Thoracic aorta (tissue), 2 donors: ENCODE results near the gene ATP6V0E1. TPM values are rescaled to one million over a fixed set of nuclear protein-coding genes. Genes with fewer than 3 reads are reported as not detected.

ENCODE experiments used
- ATAC-seq: fragments of 150-250 bp; one replicate; pipeline ENCODE4 v1.8.0; 2017; ENCODE audit warnings: low read depth; ENCODE audit not compliant: insufficient number of reproducible peaks, low FRiP score
- DNase-seq: peaks from one replicate; pipeline ENCODE4 v3.0.0-alpha.2; 2020; ENCODE audit warnings: low spot score
- H3K27ac ChIP-seq, 2 donors: fragments of 200-600 bp; sonication (generic); 1 replicate in 1 of 2; 2 replicates in 1 of 2; pipeline ENCODE4 v1.5.1; 2016; ENCODE audit warnings: mild to moderate bottlenecking in 2 of 2, moderate library complexity in 2 of 2
- H3K27me3 ChIP-seq: fragments of 200-600 bp; sonication (generic); replicated peaks from 2 replicates; pipeline ENCODE4 v1.6.0; 2016; ENCODE audit warnings: mild to moderate bottlenecking; ENCODE audit not compliant: insufficient read depth
- H3K36me3 ChIP-seq: fragments of 200-600 bp; sonication (generic); one replicate; pipeline ENCODE4 v1.5.1; 2016
- H3K4me1 ChIP-seq, 2 donors: fragments of 200-600 bp; sonication (generic); 1 replicate in 1 of 2; 2 replicates in 1 of 2; pipeline versions ENCODE4 v1.5.1 to v1.6.0; 2016; ENCODE audit warnings: low read depth in 2 of 2, mild to moderate bottlenecking in 1 of 2; ENCODE audit not compliant: control insufficient read depth in 1 of 2
- H3K4me3 ChIP-seq: fragments of 200-600 bp; sonication (generic); 2 replicates; pipeline ENCODE4 v1.5.1; 2016; ENCODE audit warnings: mild to moderate bottlenecking
- H3K9me3 ChIP-seq: fragments of 200-600 bp; sonication (generic); 2 replicates; pipeline ENCODE4 v1.5.1; 2016
- total RNA-seq, 2 donors: library from RNA; depleted of rRNA; stranded (reverse); fragments of >200 nt; gene quantifications; one replicate each; pipeline versions ENCODE4 v1.1.0 to v1.2.3, GENCODE V29; 2016
- TF ChIP-seq, protein P1 (sequence below): fragments of 200-600 bp; sonication (generic); IDR thresholded peaks from one replicate; pipeline ENCODE4 v1.5.1; 2019; ENCODE audit warnings: antibody characterized with exemption

Gene ATP6V0E1
- total RNA-seq, 2 donors from 2014 or later = 117 to 123 TPM

DNA sequence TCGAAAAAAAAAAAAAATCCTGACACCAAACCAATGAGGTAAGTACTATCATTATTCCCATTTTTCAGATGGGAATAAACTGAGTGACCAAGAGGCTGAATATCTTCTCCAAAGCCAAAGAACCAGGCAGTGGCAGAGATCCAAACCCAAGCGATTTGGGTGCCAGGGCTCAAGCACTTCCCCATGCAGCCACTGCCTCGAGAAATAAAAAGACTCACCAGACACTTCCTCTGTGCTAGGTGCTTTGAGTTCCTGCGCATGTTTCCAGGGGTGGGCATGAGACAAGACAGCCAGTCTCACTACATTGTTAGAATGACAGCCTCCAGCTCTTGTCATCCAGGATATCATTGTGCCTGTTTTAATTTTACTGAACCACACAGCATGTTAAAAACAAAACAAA lies 26.6 kb upstream of the ATP6V0E1 start:
- H3K27me3 ChIP-seq = no peaks in the 10 kb centered on the region
- peaks cover 2% of the 10 kb centered on the region for H3K36me3 ChIP-seq
- ATAC-seq = no peak
- no peaks in the 10 kb centered on the region for H3K9me3 ChIP-seq
- TF ChIP-seq, protein P1, sequence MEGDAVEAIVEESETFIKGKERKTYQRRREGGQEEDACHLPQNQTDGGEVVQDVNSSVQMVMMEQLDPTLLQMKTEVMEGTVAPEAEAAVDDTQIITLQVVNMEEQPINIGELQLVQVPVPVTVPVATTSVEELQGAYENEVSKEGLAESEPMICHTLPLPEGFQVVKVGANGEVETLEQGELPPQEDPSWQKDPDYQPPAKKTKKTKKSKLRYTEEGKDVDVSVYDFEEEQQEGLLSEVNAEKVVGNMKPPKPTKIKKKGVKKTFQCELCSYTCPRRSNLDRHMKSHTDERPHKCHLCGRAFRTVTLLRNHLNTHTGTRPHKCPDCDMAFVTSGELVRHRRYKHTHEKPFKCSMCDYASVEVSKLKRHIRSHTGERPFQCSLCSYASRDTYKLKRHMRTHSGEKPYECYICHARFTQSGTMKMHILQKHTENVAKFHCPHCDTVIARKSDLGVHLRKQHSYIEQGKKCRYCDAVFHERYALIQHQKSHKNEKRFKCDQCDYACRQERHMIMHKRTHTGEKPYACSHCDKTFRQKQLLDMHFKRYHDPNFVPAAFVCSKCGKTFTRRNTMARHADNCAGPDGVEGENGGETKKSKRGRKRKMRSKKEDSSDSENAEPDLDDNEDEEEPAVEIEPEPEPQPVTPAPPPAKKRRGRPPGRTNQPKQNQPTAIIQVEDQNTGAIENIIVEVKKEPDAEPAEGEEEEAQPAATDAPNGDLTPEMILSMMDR = no peak
- H3K4me3 ChIP-seq = no peak overlapping the region
- DNase-seq = no peak
- H3K27ac ChIP-seq = peak overlapping the region; percentile 94 to 95
- H3K4me1 ChIP-seq = peaks cover 31 to 61% of the 10 kb centered on the region in 2 donors

DNA sequence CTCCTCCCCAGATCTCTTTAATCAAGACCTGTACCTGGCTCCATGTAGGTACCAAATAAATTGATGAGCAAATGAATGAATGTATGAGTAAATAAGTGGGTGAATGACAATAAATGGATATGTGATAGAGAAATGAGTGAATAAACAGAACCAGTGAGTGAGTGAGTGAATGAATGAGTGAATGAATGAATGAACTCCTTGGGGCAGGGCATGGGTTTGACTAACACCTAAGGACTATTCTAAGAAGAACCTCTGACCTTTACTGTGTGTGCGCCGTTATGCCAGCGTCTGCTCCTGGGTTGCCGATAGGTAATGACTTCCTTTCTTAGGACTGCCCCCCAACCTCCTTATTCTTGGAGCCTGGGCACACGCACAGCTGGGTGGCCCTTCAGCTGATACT lies 26.1 kb upstream of the ATP6V0E1 start:
- TF ChIP-seq, protein P1 = no peak
- Histone ChIP-seq H3K27ac (peak overlapping the region; percentile 94 to 95), H3K36me3 (peaks cover 4% of the 10 kb centered on the region), H3K27me3 (no peaks in the 10 kb centered on the region), H3K9me3 (no peaks in the 10 kb centered on the region), H3K4me1 (peaks cover 30 to 57% of the 10 kb centered on the region in 2 donors), H3K4me3 (no peak overlapping the region)
- no peak for DNase-seq
- no peak for ATAC-seq

DNA sequence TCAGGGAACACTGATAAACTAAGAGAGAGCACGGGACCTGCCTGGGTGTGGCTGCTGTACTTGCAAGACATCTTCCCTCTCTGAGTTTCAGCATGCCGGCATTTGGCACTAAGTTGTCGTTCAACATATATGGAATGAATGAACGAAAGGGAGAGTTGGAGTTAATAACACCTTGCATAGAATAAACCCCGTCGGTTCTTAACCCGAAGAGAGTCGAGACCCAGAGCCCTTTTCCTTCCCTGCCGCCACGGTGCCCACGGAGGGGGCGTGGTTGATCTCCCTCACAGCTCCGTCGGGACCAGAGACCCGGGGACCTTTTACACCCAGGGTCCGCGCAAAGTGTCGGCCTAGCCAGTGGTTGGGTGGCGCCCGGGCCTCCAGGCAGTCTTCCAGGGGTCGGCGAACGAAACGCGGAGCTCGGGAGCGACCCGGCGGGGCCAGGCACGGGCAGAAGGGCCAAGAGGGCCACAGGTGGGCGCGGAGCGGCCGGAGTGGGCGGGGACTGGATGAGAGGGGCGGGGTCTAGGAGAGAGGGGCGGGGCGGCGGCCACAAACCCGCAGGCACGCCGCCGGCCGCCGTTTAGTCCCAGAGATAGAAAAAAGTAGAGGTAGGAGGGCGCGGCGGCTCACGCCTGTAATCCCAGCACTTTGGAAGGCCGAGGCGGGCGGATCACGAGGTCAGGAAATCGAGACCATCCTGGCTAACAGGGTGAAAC lies 25.1 kb upstream of the ATP6V0E1 start:
- Histone ChIP-seq H3K36me3 (peaks cover 4% of the 10 kb centered on the region), H3K4me3 (peak overlapping the region; percentile 100), H3K27me3 (no peaks in the 10 kb centered on the region), H3K4me1 (peaks cover 28 to 51% of the 10 kb centered on the region in 2 donors), H3K27ac (peak overlapping the region; percentile 94 to 95), H3K9me3 (no peaks in the 10 kb centered on the region)
- TF ChIP-seq, protein P1 = no peak
- ATAC-seq (no peak), DNase-seq (no peak)

DNA sequence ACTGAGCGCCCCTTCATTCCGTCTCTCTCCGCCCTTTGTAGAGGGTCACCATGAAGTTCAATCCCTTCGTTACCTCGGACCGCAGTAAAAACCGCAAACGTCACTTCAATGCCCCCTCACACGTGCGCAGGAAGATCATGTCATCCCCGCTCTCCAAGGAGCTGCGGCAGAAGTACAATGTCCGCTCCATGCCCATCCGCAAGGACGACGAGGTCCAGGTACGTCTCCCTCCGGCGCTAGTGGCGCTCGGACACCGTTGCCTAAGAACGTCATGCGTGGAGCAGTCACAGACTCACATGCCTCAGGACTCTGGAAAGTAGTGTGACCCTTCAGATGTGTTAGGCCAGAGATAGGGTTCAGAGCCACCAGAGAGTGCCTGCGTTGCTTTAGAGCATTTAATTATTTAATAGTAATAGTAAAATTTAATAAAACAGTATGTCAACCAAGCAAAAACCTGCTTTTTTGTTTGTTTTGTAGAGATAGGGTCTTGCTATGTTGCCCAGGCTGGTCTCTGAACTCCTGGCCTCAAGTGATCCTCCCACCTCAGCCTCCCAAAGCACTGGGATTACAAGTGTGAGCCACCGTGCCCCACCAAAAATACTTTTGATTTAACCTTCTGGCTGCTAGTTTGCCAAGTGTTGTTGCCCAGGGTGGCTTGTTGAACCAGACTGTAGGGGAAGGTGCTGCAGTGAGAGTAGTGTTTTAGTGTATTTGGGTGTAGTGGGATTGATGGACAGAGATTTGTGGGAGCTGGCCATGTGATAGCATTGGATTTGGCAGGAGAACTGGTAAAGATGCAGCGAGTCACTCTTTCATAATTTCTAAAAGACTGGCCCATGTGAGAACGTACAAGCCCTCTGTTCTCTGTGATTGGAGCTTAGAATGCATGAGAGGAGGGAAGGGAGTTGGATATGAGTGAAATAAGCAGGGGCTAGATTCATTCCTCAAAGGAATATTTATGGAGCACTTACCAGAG lies 23.5 kb upstream of the ATP6V0E1 start:
- TF ChIP-seq, protein P1 = no peak
- ATAC-seq (no peak), DNase-seq (no peak)
- Histone ChIP-seq H3K4me1 (peaks cover 23 to 43% of the 10 kb centered on the region in 2 donors), H3K9me3 (no peaks in the 10 kb centered on the region), H3K27ac (peak overlapping the region; percentile 94 to 95), H3K36me3 (peaks cover 11% of the 10 kb centered on the region), H3K4me3 (peak overlapping the region; percentile 100), H3K27me3 (no peaks in the 10 kb centered on the region)

DNA sequence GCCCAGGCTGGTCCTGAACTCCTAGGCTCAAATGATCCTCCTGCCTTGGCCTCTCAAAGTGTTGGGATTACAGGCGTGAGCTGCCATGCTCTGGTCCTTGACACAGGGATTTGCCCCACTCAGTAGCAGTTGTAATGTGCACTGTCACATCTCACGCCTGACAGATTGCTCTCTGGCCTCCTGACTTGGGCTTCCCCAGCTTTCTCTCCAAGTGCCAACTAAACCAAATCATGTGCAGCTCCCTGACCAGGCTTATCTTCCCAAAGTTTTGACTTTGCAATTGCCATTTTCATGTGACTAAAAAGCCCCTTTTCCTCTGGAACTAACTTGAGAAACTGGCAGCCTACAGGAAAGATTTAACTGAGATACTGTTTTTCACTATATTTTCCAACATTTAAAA lies 13.7 kb upstream of the ATP6V0E1 start:
- Histone ChIP-seq H3K27ac (no peak overlapping the region), H3K36me3 (peaks cover 24% of the 10 kb centered on the region), H3K9me3 (no peaks in the 10 kb centered on the region), H3K4me1 (no peaks in the 10 kb centered on the region), H3K4me3 (no peak overlapping the region), H3K27me3 (no peaks in the 10 kb centered on the region)
- DNase-seq = no peak
- TF ChIP-seq, protein P1 = no peak
- no peak for ATAC-seq
